ENCODE results near the gene WDR5B.

WDR5B gene

GRCh38 chr3:122365073-122365472, 50.8 kb downstream of the WDR5B start:
- no peak for DNase-seq

GRCh38 chr3:122364490-122364889, 51.4 kb downstream of the WDR5B start:
- DNase-seq, result no peak

Measured in activated effector memory CD4-positive, alpha-beta T cell treated with anti-CD3 and anti-CD28 coated beads, Interleukin-2, amount 50 U/mL, for 16 hours (primary cell).